ENCODE data around the gene NEK10.

- TF ChIP-seq CTCF (IDR thresholded peaks at IDR 0.05) (no peak), POLR2A (IDR thresholded peaks at IDR 0.05) (no peak)
These were observed 167.7 kb downstream of the NEK10 start for GRCh38 chr3:27201492-27201891.
